H9 (cell line): ENCODE results near the gene SMARCC1. TPM values are rescaled to one million over a fixed set of nuclear protein-coding genes. Genes with fewer than 3 reads are reported as not detected.

Source experiments
- DNase-seq: peaks from one replicate; pipeline ENCODE4 v3.0.0-alpha.2; 2017
- H2AFZ ChIP-seq: one replicate; pipeline ENCODE4 v1.6.1; 2013; ENCODE audit warnings: mild to moderate bottlenecking, low read length, control low read depth, moderate library complexity
- H2AK5ac ChIP-seq: 2 replicates; pipeline ENCODE4 v1.6.1; 2013; ENCODE audit warnings: low read length, control low read depth, mixed read lengths; ENCODE audit not compliant: insufficient read length
- H2BK120ac ChIP-seq: one replicate; pipeline ENCODE4 v1.6.1; 2013; ENCODE audit warnings: low read depth, mild to moderate bottlenecking, low read length, control low read depth, inconsistent platforms; ENCODE audit not compliant: poor library complexity, severe bottlenecking
- H2BK12ac ChIP-seq: 2 replicates; pipeline ENCODE4 v1.6.1; 2013; ENCODE audit warnings: low read length, control low read depth, mixed read lengths, low read depth; ENCODE audit not compliant: insufficient read length
- H2BK15ac ChIP-seq: 2 replicates; pipeline ENCODE4 v1.6.1; 2013; ENCODE audit warnings: low read depth, low read length, control low read depth
- H2BK20ac ChIP-seq: one replicate; pipeline ENCODE4 v1.6.1; 2013; ENCODE audit warnings: low read depth, mild to moderate bottlenecking, low read length, control low read depth, inconsistent platforms; ENCODE audit not compliant: poor library complexity, severe bottlenecking
- H2BK5ac ChIP-seq: 2 replicates; pipeline ENCODE4 v1.6.1; 2013; ENCODE audit warnings: low read length, control low read depth, mixed read lengths; ENCODE audit not compliant: insufficient read length
- H3K14ac ChIP-seq: 2 replicates; pipeline ENCODE4 v1.6.1; 2013; ENCODE audit warnings: low read length, control low read depth; ENCODE audit not compliant: insufficient read depth
- H3K18ac ChIP-seq: 2 replicates; pipeline ENCODE4 v1.6.1; 2013; ENCODE audit warnings: low read depth, mild to moderate bottlenecking, mixed read lengths, low read length, control low read depth; ENCODE audit not compliant: insufficient read length
- H3K23ac ChIP-seq: 2 replicates; pipeline ENCODE4 v1.6.1; 2013; ENCODE audit warnings: low read length, control low read depth, mixed read lengths, low read depth; ENCODE audit not compliant: insufficient read length
- H3K23me2 ChIP-seq: 2 replicates; pipeline ENCODE4 v1.6.1; 2013; ENCODE audit warnings: low read depth, mild to moderate bottlenecking, mixed read lengths, low read length, control low read depth; ENCODE audit not compliant: insufficient read length, poor library complexity, severe bottlenecking
- H3K27ac ChIP-seq: 2 replicates; pipeline ENCODE4 v1.5.1; 2013; ENCODE audit warnings: low read length, control low read depth, mixed read lengths, low read depth; ENCODE audit not compliant: insufficient read length
- H3K27me3 ChIP-seq: 2 replicates; pipeline ENCODE4 v1.6.1; 2013; ENCODE audit warnings: low read length, control low read depth, inconsistent platforms; ENCODE audit not compliant: insufficient read depth
- H3K4ac ChIP-seq: 2 replicates; pipeline ENCODE4 v1.6.1; 2013; ENCODE audit warnings: low read depth, mild to moderate bottlenecking, control low read depth, inconsistent platforms, low read length, moderate library complexity
- H3K4me1 ChIP-seq: 2 replicates; pipeline ENCODE4 v1.6.1; 2013; ENCODE audit warnings: low read length, control low read depth, inconsistent platforms; ENCODE audit not compliant: insufficient read depth
- H3K4me2 ChIP-seq: 2 replicates; pipeline ENCODE4 v1.6.1; 2013; ENCODE audit warnings: low read length, control low read depth, mixed read lengths; ENCODE audit not compliant: insufficient read length, insufficient read depth
- H3K56ac ChIP-seq: 2 replicates; pipeline ENCODE4 v1.6.1; 2013; ENCODE audit warnings: low read depth, mild to moderate bottlenecking, mixed read lengths, low read length, control low read depth; ENCODE audit not compliant: insufficient read length
- H3K79me1 ChIP-seq: 2 replicates; pipeline ENCODE4 v1.6.1; 2013; ENCODE audit warnings: low read depth, mild to moderate bottlenecking, moderate library complexity, low read length, control low read depth, inconsistent platforms; ENCODE audit not compliant: insufficient read depth, poor library complexity, severe bottlenecking
- H3K79me2 ChIP-seq: 2 replicates; pipeline ENCODE4 v1.6.1; 2013; ENCODE audit warnings: low read length, control low read depth, inconsistent platforms; ENCODE audit not compliant: insufficient read depth
- H3K9ac ChIP-seq: 2 replicates; pipeline ENCODE4 v1.6.1; 2013; ENCODE audit warnings: low read length, control low read depth, mixed read lengths; ENCODE audit not compliant: insufficient read length; ENCODE audit errors: extremely low read depth
- H3K9me3 ChIP-seq: one replicate; pipeline ENCODE4 v1.6.1; 2013; ENCODE audit warnings: low read depth, low read length, inconsistent platforms; ENCODE audit not compliant: control insufficient read depth
- H3T11ph ChIP-seq: one replicate; pipeline ENCODE4 v1.6.1; 2013; ENCODE audit warnings: mild to moderate bottlenecking, low read length, control low read depth, inconsistent platforms
- H4K20me1 ChIP-seq: one replicate; pipeline ENCODE4 v1.6.1; 2013; ENCODE audit not compliant: control insufficient read depth, insufficient read length, insufficient read depth
- H4K5ac ChIP-seq: 2 replicates; pipeline ENCODE4 v1.6.1; 2013; ENCODE audit warnings: low read depth, mild to moderate bottlenecking, mixed read lengths, low read length, control low read depth; ENCODE audit not compliant: insufficient read length
- H4K8ac ChIP-seq: replicated peaks from 2 replicates; pipeline ENCODE4 v1.6.1; 2013; ENCODE audit warnings: low read length, control low read depth, mixed read lengths, low read depth; ENCODE audit not compliant: insufficient read length
- H4K91ac ChIP-seq: 2 replicates; pipeline ENCODE4 v1.6.1; 2013; ENCODE audit warnings: low read depth, mild to moderate bottlenecking, moderate library complexity, mixed read lengths, low read length, control low read depth; ENCODE audit not compliant: insufficient read length
- H3K27ac Mint-ChIP-seq, 3 experiments: 2 replicates in 2 of 3; 3 replicates in 1 of 3; pipeline ENCODE4 v1.8.0; 2020 to 2021; ENCODE audit warnings: mixed read lengths in 3 of 3, mild to moderate bottlenecking in 1 of 3, moderate library complexity in 1 of 3
- H3K27me3 Mint-ChIP-seq: 2 replicates; pipeline ENCODE4 v1.8.0; 2021; ENCODE audit warnings: low read depth, mild to moderate bottlenecking, moderate library complexity, mixed read lengths
- H3K36me3 Mint-ChIP-seq, 3 experiments: 2 replicates in 2 of 3; 3 replicates in 1 of 3; pipeline ENCODE4 v1.8.0; 2020 to 2021; ENCODE audit warnings: low read depth in 3 of 3, mixed read lengths in 3 of 3; ENCODE audit not compliant: insufficient read depth in 1 of 3
- H3K4me1 Mint-ChIP-seq, 2 experiments: 2 replicates each; pipeline ENCODE4 v1.8.0; 2020; ENCODE audit warnings: mixed read lengths in 2 of 2
- H3K4me3 Mint-ChIP-seq, 2 experiments: 2 replicates in 1 of 2; 3 replicates in 1 of 2; pipeline ENCODE4 v1.8.0; 2020 to 2021; ENCODE audit warnings: mild to moderate bottlenecking in 2 of 2, mixed read lengths in 2 of 2, moderate library complexity in 1 of 2
- H3K9me3 Mint-ChIP-seq, 2 experiments: 2 replicates in 1 of 2; 3 replicates in 1 of 2; pipeline ENCODE4 v1.8.0; 2020; ENCODE audit warnings: mild to moderate bottlenecking in 2 of 2, mixed read lengths in 2 of 2, moderate library complexity in 1 of 2
- CTCF ChIP-seq: fragments of 200-600 bp; sonication (generic); conservative IDR thresholded peaks from 3 replicates; pipeline ENCODE4 v1.8.0; 2021; ENCODE audit warnings: antibody characterized with exemption, mild to moderate bottlenecking
- WGBS: extraction: QIAGEN DNeasy Blood & Tissue Kit; methylation state at CpG from one replicate; pipeline ENCODE4 v1.1.7; 2013; ENCODE audit warnings: missing lambda C conversion rate, low lambda C conversion rate, mixed read lengths; ENCODE audit not compliant: insufficient read length; ENCODE audit errors: extremely low coverage; 5-methylcytosine and 5-hydroxymethylcytosine counted together
- total RNA-seq: library from RNA; stranded (reverse); gene quantifications from 2 replicates; pipeline ENCODE4 v1.2.1, GENCODE V29; 2021

SMARCC1 gene
- total RNA-seq, 1 experiment from 2014 or later: 274 TPM

GRCh38 chr3:47747558-47747957 lies 34.1 kb downstream of the SMARCC1 start:
- Histone ChIP-seq H2BK5ac (no peak overlapping the region), H2AK5ac (no peak overlapping the region), H4K5ac (no peak overlapping the region), H2BK12ac (no peak overlapping the region), H4K8ac (no peak overlapping the region), H3K23ac (no peak overlapping the region), H4K20me1 (no peaks in the 10 kb centered on the region), H4K91ac (no peak overlapping the region), H3K4me2 (no peak overlapping the region), H3K27ac (no peak overlapping the region), H3K56ac (no peak overlapping the region), H3K23me2 (no peaks in the 10 kb centered on the region), H3K27me3 (no peaks in the 10 kb centered on the region), H3K79me1 (peaks cover 16% of the 10 kb centered on the region), H3K9ac (no peak overlapping the region), H2BK15ac (no peak overlapping the region), H3K4ac (no peak overlapping the region), H3K18ac (no peak overlapping the region), H3K9me3 (no peaks in the 10 kb centered on the region), H3T11ph (no peak overlapping the region), H2AFZ (no peak overlapping the region), H2BK20ac (no peak overlapping the region), H2BK120ac (no peak overlapping the region), H3K79me2 (peaks cover 38% of the 10 kb centered on the region; the same call in 1 of the 2 replicates), H3K4me1 (no peaks in the 10 kb centered on the region), H3K14ac (no peak overlapping the region)
- TF ChIP-seq CTCF: no peak
- Mint-ChIP-seq H3K36me3 (peaks cover 12 to 60% (median 55%) of the 10 kb centered on the region in 3 experiments; a peak in 6 of 7 replicates), H3K4me1 (no peaks in the 10 kb centered on the region), H3K27ac (no peak overlapping the region; a peak in 1 of 7 replicates), H3K9me3 (no peaks in the 10 kb centered on the region), H3K27me3 (no peaks in the 10 kb centered on the region), H3K4me3 (no peak overlapping the region)
- no CpG with 5 or more reads among the region's 3 CpGs for WGBS
- no peak for DNase-seq
